ENCODE measurements around the gene IL25. TPM values are rescaled to one million over a fixed set of nuclear protein-coding genes. Genes with fewer than 3 reads are reported as not detected.
"Not testable (repeated sequence)": the region's sequence is repeated elsewhere in the genome, so short reads cannot be mapped to it uniquely, and the experiment has no call there.

IL25 gene
- total RNA-seq, 5 donors from 2014 or later (not counting 1 experiment from before 2014, with no cell fraction given) = not detected

DNA sequence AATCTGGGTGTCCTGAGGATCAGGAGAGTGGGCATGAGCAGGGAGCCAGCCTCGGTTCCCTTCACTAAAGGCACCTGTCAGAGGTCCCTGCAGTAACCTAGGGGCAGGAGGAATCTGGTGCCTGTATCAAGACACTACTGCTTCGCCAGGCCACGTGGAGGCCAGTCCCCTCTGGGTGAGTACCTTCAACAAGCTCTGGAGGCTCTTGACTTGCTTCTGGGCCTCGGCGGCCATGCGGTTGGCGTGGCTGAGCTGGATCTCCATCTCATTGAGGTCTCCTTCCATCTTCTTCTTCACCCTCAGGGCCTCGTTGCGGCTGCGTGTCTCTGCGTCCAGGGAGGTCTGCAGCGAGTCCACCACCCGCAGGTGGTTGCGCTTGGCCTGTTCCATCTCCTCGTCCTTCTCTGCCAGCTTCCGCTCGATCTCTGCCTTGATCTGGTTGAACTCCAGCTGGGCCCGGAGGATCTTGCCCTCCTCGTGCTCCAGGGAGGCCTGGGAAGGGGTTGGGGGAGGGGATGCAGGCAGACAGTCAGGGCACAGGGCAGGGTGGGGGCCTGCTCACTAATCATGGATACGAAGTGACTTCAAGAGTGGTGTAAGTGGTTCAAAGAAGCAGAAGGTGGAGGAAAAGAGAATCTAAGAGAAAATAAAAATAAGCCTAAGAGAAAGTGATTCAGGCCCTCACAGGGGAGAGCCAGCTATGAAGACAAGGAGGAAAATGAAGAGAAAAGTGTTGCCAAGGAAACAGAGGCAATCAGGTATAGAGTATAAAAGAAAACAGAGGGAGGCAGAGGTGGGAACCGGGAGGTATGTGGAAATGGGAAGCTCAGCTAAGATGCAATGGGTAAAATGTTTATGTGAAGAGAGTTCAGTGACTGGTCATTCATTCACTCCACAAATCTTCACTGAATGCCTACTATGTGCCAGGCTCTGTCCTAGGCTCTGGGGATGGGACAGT lies 43.5 kb downstream of the IL25 start:
- no peaks in the 10 kb centered on the region for H3K4me1 Mint-ChIP-seq
- 76% methylated on average over 13 of the region's 21 CpGs for WGBS (ENCODE audit: insufficient coverage)
- H3K27me3 Mint-ChIP-seq = peaks cover 10 to 19% of the 10 kb centered on the region in 2 donors
- no peak overlapping the region for H3K4me3 Mint-ChIP-seq
- Histone ChIP-seq H3K4me3 (ENCODE audit: control insufficient read depth in 1 of 2, extremely low read depth in 1 of 2, low read length in 1 of 2) (no peak overlapping the region), H3K27ac (ENCODE audit: low read length) (no peak overlapping the region), H3K27me3 (replicated peaks in 1 of 2; ENCODE audit: control insufficient read depth in 2 of 2, extremely low read depth in 1 of 2, insufficient read depth in 2 of 2, low read length in 1 of 2) (peaks cover 0 to 35% of the 10 kb centered on the region in 2 experiments), H3K9me3 (no peaks in the 10 kb centered on the region), H3K4me1 (ENCODE audit: control insufficient read depth in 1 of 2, extremely low read depth in 1 of 2, insufficient read depth in 2 of 2, low read length in 2 of 2) (no peaks in the 10 kb centered on the region), H3K36me3 (ENCODE audit: control insufficient read depth in 2 of 2, extremely low read depth in 1 of 2, insufficient read depth in 1 of 2, low read length in 1 of 2) (no peaks in the 10 kb centered on the region)
- DNase-seq (no peak), ATAC-seq (replicated peaks in 1 of 4) (no peak)
- H3K36me3 Mint-ChIP-seq = no peaks in the 10 kb centered on the region
- ChIA-PET POLR2A (interaction anchor here in 1 of 2 donors (0.5 kb wide), 1 partner anchor 8 kb away, joined by 3 read pairs; no protein-coding TSS in a partner anchor), CTCF (no interaction called here)
- no peaks in the 10 kb centered on the region for H3K9me3 Mint-ChIP-seq
- no peak overlapping the region for H3K27ac Mint-ChIP-seq

- ATAC-seq (replicated peaks in 1 of 4) (no peak), DNase-seq (no peak)
- Mint-ChIP-seq H3K9me3 (no peaks in the 10 kb centered on the region), H3K36me3 (no peaks in the 10 kb centered on the region), H3K4me3 (no peak overlapping the region), H3K27ac (no peak overlapping the region), H3K27me3 (peaks cover 9 to 19% of the 10 kb centered on the region in 2 donors), H3K4me1 (no peaks in the 10 kb centered on the region)
- Histone ChIP-seq H3K27ac (ENCODE audit: low read length) (no peak overlapping the region), H3K4me1 (ENCODE audit: control insufficient read depth in 1 of 2, extremely low read depth in 1 of 2, insufficient read depth in 2 of 2, low read length in 2 of 2) (no peaks in the 10 kb centered on the region), H3K27me3 (replicated peaks in 1 of 2; ENCODE audit: control insufficient read depth in 2 of 2, extremely low read depth in 1 of 2, insufficient read depth in 2 of 2, low read length in 1 of 2) (peaks cover 0 to 35% of the 10 kb centered on the region in 2 experiments), H3K36me3 (ENCODE audit: control insufficient read depth in 2 of 2, extremely low read depth in 1 of 2, insufficient read depth in 1 of 2, low read length in 1 of 2) (no peaks in the 10 kb centered on the region), H3K9me3 (no peaks in the 10 kb centered on the region), H3K4me3 (ENCODE audit: control insufficient read depth in 1 of 2, extremely low read depth in 1 of 2, low read length in 1 of 2) (no peak overlapping the region)
- POLR2A ChIA-PET = no interaction called here
- CTCF ChIA-PET = interaction anchor here in 1 of 2 donors (0.6 kb wide), 1 partner anchor 17 kb away, joined by 3 read pairs; no protein-coding TSS in a partner anchor
- 93% methylated on average over 10 of the region's 11 CpGs for WGBS (ENCODE audit: insufficient coverage)
Measured at GRCh38 chr14:23416801-23417200, 44.2 kb downstream of the IL25 start.

DNA sequence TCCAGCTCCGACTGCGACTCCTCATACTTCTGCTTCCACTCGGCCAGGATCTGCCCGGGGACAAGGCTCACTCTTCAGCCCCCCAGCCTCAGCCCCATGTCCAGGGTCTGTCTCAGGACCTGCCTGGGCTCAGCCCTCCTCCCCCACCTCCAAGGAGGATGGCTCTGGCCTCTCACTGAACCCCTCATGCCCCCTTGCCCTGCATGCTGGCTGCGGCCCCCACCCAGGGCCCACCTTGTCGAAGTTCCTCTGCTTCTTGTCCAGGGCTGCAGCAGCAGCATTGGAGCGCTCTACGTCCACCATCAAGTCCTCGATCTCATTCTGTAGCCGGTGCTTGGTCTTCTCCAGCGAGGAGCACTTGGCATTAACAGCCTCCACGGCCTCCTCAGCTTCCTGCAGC lies 44.7 kb downstream of the IL25 start:
- peaks cover 6 to 17% of the 10 kb centered on the region in 2 donors for H3K27me3 Mint-ChIP-seq
- CTCF ChIA-PET = interaction anchor here in 1 of 2 donors (0.6 kb wide), 1 partner anchor 18 kb away, joined by 3 read pairs; no protein-coding TSS in a partner anchor
- not testable (repeated sequence) for H3K4me3 Mint-ChIP-seq

DNA sequence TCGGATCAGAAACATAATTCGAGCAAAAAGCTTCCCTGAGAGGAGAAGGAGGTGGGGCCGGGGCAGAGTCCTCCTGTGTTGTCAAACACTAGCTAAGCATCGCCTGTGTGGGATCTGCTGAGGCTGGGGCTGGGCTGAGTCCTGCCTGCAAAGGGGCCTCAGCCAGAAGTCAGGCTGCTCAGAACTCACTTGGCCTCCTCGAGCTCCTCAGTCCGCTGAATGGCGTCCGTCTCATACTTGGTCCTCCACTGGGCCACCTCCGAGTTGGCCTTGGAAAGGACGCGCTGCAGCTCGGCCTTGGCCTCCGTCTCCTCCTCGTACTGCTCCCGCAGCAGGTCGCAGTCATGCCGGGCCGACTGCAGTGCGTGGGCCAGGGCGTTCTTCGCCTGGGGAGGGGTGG lies 45.4 kb downstream of the IL25 start:
- no peaks in the 10 kb centered on the region for H3K9me3 ChIP-seq
- ChIA-PET POLR2A (no interaction called here), CTCF (no interaction called here)
- 80% methylated on average over 16 of the region's 21 CpGs for whole genome bisulfite sequencing (ENCODE audit: insufficient coverage)
- Mint-ChIP-seq H3K9me3 (no peaks in the 10 kb centered on the region), H3K27me3 (peaks cover 6 to 17% of the 10 kb centered on the region in 2 donors), H3K4me3 (no peak overlapping the region), H3K36me3 (no peaks in the 10 kb centered on the region), H3K4me1 (no peaks in the 10 kb centered on the region), H3K27ac (no peak overlapping the region)
- no peaks in the 10 kb centered on the region for H3K4me1 ChIP-seq (ENCODE audit: control insufficient read depth in 1 of 2, extremely low read depth in 1 of 2, insufficient read depth in 2 of 2, low read length in 2 of 2)
- no peak for DNase-seq
- H3K27ac ChIP-seq (ENCODE audit: low read length) = no peak overlapping the region
- ATAC-seq (replicated peaks in 1 of 4) = no peak
- H3K27me3 ChIP-seq (replicated peaks in 1 of 2; ENCODE audit: control insufficient read depth in 2 of 2, extremely low read depth in 1 of 2, insufficient read depth in 2 of 2, low read length in 1 of 2) = peaks cover 0 to 30% of the 10 kb centered on the region in 2 experiments
- no peaks in the 10 kb centered on the region for H3K36me3 ChIP-seq (ENCODE audit: control insufficient read depth in 2 of 2, extremely low read depth in 1 of 2, insufficient read depth in 1 of 2, low read length in 1 of 2)
- no peak overlapping the region for H3K4me3 ChIP-seq (ENCODE audit: control insufficient read depth in 1 of 2, extremely low read depth in 1 of 2, low read length in 1 of 2)

More for the DNA sequence above, 44.7 kb downstream of the IL25 start:
- H3K9me3 Mint-ChIP-seq; H3K36me3 Mint-ChIP-seq; H3K4me1 Mint-ChIP-seq; H3K4me3 ChIP-seq (ENCODE audit: control insufficient read depth in 1 of 2, extremely low read depth in 1 of 2, low read length in 1 of 2); ATAC-seq (replicated peaks in 1 of 4); POLR2A ChIA-PET; H3K9me3 ChIP-seq; DNase-seq; H3K36me3 ChIP-seq (ENCODE audit: control insufficient read depth in 2 of 2, extremely low read depth in 1 of 2, insufficient read depth in 1 of 2, low read length in 1 of 2); H3K27ac Mint-ChIP-seq; H3K4me1 ChIP-seq (ENCODE audit: control insufficient read depth in 1 of 2, extremely low read depth in 1 of 2, insufficient read depth in 2 of 2, low read length in 2 of 2); H3K27ac ChIP-seq (ENCODE audit: low read length): not testable (repeated sequence)
- WGBS (ENCODE audit: insufficient coverage) = 71% methylated on average over 12 of the region's 12 CpGs
- peaks cover 0 to 35% of the 10 kb centered on the region in 2 experiments for H3K27me3 ChIP-seq (replicated peaks in 1 of 2; ENCODE audit: control insufficient read depth in 2 of 2, extremely low read depth in 1 of 2, insufficient read depth in 2 of 2, low read length in 1 of 2)

- ATAC-seq (replicated peaks in 1 of 4); CTCF ChIA-PET: not testable (repeated sequence)
- POLR2A ChIA-PET = interaction anchor here in 1 of 2 donors (0.6 kb wide), 1 partner anchor 264 kb away, joined by 5 read pairs; no protein-coding TSS in a partner anchor
Measured at GRCh38 chr14:23419646-23420045, 47.0 kb downstream of the IL25 start.

GRCh38 chr14:23421594-23421993 lies 49.0 kb downstream of the IL25 start:
- ChIA-PET POLR2A (no interaction called here), CTCF (no interaction called here)
- no peaks in the 10 kb centered on the region for H3K36me3 ChIP-seq (ENCODE audit: control insufficient read depth in 2 of 2, extremely low read depth in 1 of 2, insufficient read depth in 1 of 2, low read length in 1 of 2)
- Mint-ChIP-seq H3K27ac (no peak overlapping the region), H3K36me3 (no peaks in the 10 kb centered on the region), H3K27me3 (peaks cover 3 to 13% of the 10 kb centered on the region in 2 donors), H3K4me3 (no peak overlapping the region), H3K9me3 (no peaks in the 10 kb centered on the region), H3K4me1 (no peaks in the 10 kb centered on the region)
- no peak overlapping the region for H3K4me3 ChIP-seq (ENCODE audit: control insufficient read depth in 1 of 2, extremely low read depth in 1 of 2, low read length in 1 of 2)
- peaks cover 0 to 20% of the 10 kb centered on the region in 2 experiments for H3K27me3 ChIP-seq (replicated peaks in 1 of 2; ENCODE audit: control insufficient read depth in 2 of 2, extremely low read depth in 1 of 2, insufficient read depth in 2 of 2, low read length in 1 of 2)
- no peaks in the 10 kb centered on the region for H3K4me1 ChIP-seq (ENCODE audit: control insufficient read depth in 1 of 2, extremely low read depth in 1 of 2, insufficient read depth in 2 of 2, low read length in 2 of 2)
- DNase-seq = no peak
- H3K27ac ChIP-seq (ENCODE audit: low read length) = no peak overlapping the region
- no peaks in the 10 kb centered on the region for H3K9me3 ChIP-seq
- ATAC-seq (replicated peaks in 1 of 4) = no peak

More at GRCh38 chr14:23419646-23420045, 47.0 kb downstream of the IL25 start:
- not testable (repeated sequence) for H3K4me3 Mint-ChIP-seq; H3K36me3 Mint-ChIP-seq; H3K27ac Mint-ChIP-seq; H3K9me3 ChIP-seq; DNase-seq; H3K4me3 ChIP-seq (ENCODE audit: control insufficient read depth in 1 of 2, extremely low read depth in 1 of 2, low read length in 1 of 2); H3K4me1 Mint-ChIP-seq; H3K36me3 ChIP-seq (ENCODE audit: control insufficient read depth in 2 of 2, extremely low read depth in 1 of 2, insufficient read depth in 1 of 2, low read length in 1 of 2); H3K4me1 ChIP-seq (ENCODE audit: control insufficient read depth in 1 of 2, extremely low read depth in 1 of 2, insufficient read depth in 2 of 2, low read length in 2 of 2); H3K9me3 Mint-ChIP-seq; H3K27ac ChIP-seq (ENCODE audit: low read length)
- WGBS (ENCODE audit: insufficient coverage) = 63% methylated on average over 1 of the region's 17 CpGs
- peaks cover 6 to 13% of the 10 kb centered on the region in 2 donors for H3K27me3 Mint-ChIP-seq
- H3K27me3 ChIP-seq (replicated peaks in 1 of 2; ENCODE audit: control insufficient read depth in 2 of 2, extremely low read depth in 1 of 2, insufficient read depth in 2 of 2, low read length in 1 of 2) = peaks cover 0 to 25% of the 10 kb centered on the region in 2 experiments
